H1 (cell line): ENCODE measurements around the gene YIPF2. TPM values are rescaled to one million over a fixed set of nuclear protein-coding genes. Genes with fewer than 3 reads are reported as not detected.

ENCODE experiments used
- CTCF ChIA-PET: fragments of 300-600 bp; sonication (Branson Sonifier 250); formaldehyde crosslinking; loops from one replicate; lab custom pipeline; 2021; ENCODE audit not compliant: partially characterized antibody; lab: Charles Lee
- POLR2A ChIA-PET: fragments of 300-600 bp; sonication (Branson Sonifier 250); formaldehyde crosslinking; loops from one replicate; lab custom pipeline; 2021; ENCODE audit warnings: inconsistent platforms; ENCODE audit not compliant: partially characterized antibody; lab: Charles Lee
- DNase-seq, 2 experiments: peaks; one replicate each; pipeline versions ENCODE4 v3.0.0 to v3.0.0-alpha.2; 2010 to 2022; ENCODE audit warnings: low spot score in 2 of 2, low read depth in 1 of 2, mixed read lengths in 1 of 2
- FAIRE-seq: peaks from 2 replicates; lab custom pipeline; 2011; peaks lifted over from hg19 to GRCh38; lab: Jason Lieb, UNC
- H2AFZ ChIP-seq: 2 replicates; pipeline ENCODE4 v1.8.1; 2012; ENCODE audit warnings: low read length, inconsistent platforms
- H2AK5ac ChIP-seq: 2 replicates; pipeline ENCODE4 v1.6.1; 2013; ENCODE audit warnings: low read depth, low read length
- H2BK120ac ChIP-seq: replicated peaks from 2 replicates; pipeline ENCODE3; 2013; ENCODE audit warnings: low read depth, low read length, inconsistent platforms
- H2BK12ac ChIP-seq: 2 replicates; pipeline ENCODE4 v1.6.1; 2013; ENCODE audit warnings: low read depth, low read length
- H2BK15ac ChIP-seq: 2 replicates; pipeline ENCODE4 v1.6.1; 2013; ENCODE audit warnings: low read length
- H2BK20ac ChIP-seq: 2 replicates; pipeline ENCODE4 v1.6.1; 2013; ENCODE audit warnings: low read length
- H2BK5ac ChIP-seq: 2 replicates; pipeline ENCODE4 v1.6.1; 2013; ENCODE audit warnings: low read depth, low read length
- H3K14ac ChIP-seq: 2 replicates; pipeline ENCODE4 v1.6.1; 2013; ENCODE audit warnings: inconsistent platforms; ENCODE audit not compliant: insufficient read length
- H3K18ac ChIP-seq: 2 replicates; pipeline ENCODE4 v1.6.1; 2013; ENCODE audit warnings: low read length; ENCODE audit errors: extremely low read depth
- H3K23ac ChIP-seq: 2 replicates; pipeline ENCODE4 v1.6.1; 2013; ENCODE audit warnings: inconsistent platforms; ENCODE audit not compliant: insufficient read length
- H3K23me2 ChIP-seq: 2 replicates; pipeline ENCODE4 v1.6.1; 2013; ENCODE audit warnings: low read depth, low read length
- H3K27ac ChIP-seq: 2 replicates; pipeline ENCODE4 v1.6.1; 2011; ENCODE audit warnings: low read depth, low read length, inconsistent platforms
- H3K27me3 ChIP-seq, 4 experiments: replicated peaks in 1 of 4; 1 replicate in 1 of 4; 2 replicates in 3 of 4; pipeline versions ENCODE4 v1.6.1 to v1.8.1; 2011 to 2013; ENCODE audit warnings: low read length in 3 of 4, mild to moderate bottlenecking in 3 of 4, inconsistent platforms in 2 of 4, mixed read lengths in 2 of 4, moderate library complexity in 1 of 4; ENCODE audit not compliant: control insufficient read depth in 3 of 4, insufficient read depth in 3 of 4; ENCODE audit errors: extremely low read depth in 1 of 4
- H3K36me3 ChIP-seq, 4 experiments: 2 replicates each; pipeline versions ENCODE4 v1.6.1 to v1.8.1; 2011 to 2013; ENCODE audit warnings: mild to moderate bottlenecking in 4 of 4, low read length in 3 of 4, moderate library complexity in 2 of 4, control low read depth in 1 of 4, inconsistent platforms in 1 of 4; ENCODE audit not compliant: insufficient read depth in 4 of 4, control insufficient read depth in 2 of 4
- H3K4ac ChIP-seq: replicated peaks from 2 replicates; pipeline ENCODE3; 2013; ENCODE audit warnings: low read length, low read depth, mixed read lengths, inconsistent platforms; ENCODE audit not compliant: insufficient read length
- H3K4me1 ChIP-seq, 4 experiments: replicated peaks in 1 of 4; 1 replicate in 1 of 4; 2 replicates in 3 of 4; pipeline versions ENCODE4 v1.6.1 to v1.8.1; 2011 to 2013; ENCODE audit warnings: low read length in 3 of 4, inconsistent platforms in 2 of 4, mixed read lengths in 1 of 4; ENCODE audit not compliant: insufficient read depth in 4 of 4, control insufficient read depth in 3 of 4
- H3K4me2 ChIP-seq, 2 experiments: 2 replicates each; pipeline versions ENCODE4 v1.6.1 to v1.8.1; 2011 to 2013; ENCODE audit warnings: low read depth in 2 of 2, low read length in 2 of 2, control low read depth in 1 of 2, inconsistent platforms in 1 of 2, mild to moderate bottlenecking in 1 of 2; ENCODE audit not compliant: insufficient read depth in 1 of 2
- H3K4me3 ChIP-seq, 4 experiments: fragments of 200-600, 300-600 bp in 1 of 4; sonication (generic), shearing (Covaris generic), sonication (Bioruptor Twin) in 1 of 4; 2 replicates each; pipeline versions ENCODE4 v1.5.1 to v1.8.1; 2011 to 2016; ENCODE audit warnings: low read length in 4 of 4, low read depth in 3 of 4, control low read depth in 2 of 4, inconsistent platforms in 2 of 4, mild to moderate bottlenecking in 2 of 4, mixed read lengths in 1 of 4, moderate library complexity in 1 of 4; ENCODE audit not compliant: insufficient read depth in 2 of 4; ENCODE audit errors: extremely low read depth in 1 of 4
- H3K56ac ChIP-seq: replicated peaks from 2 replicates; pipeline ENCODE3; 2013; ENCODE audit warnings: low read depth, mild to moderate bottlenecking, mixed read lengths, low read length, inconsistent platforms; ENCODE audit not compliant: insufficient read length
- H3K79me1 ChIP-seq: 2 replicates; pipeline ENCODE4 v1.6.1; 2013; ENCODE audit warnings: low read depth, low read length, control low read depth
- H3K79me2 ChIP-seq, 2 experiments: 2 replicates each; pipeline versions ENCODE4 v1.6.1 to v1.8.1; 2012 to 2013; ENCODE audit warnings: low read length in 2 of 2, mild to moderate bottlenecking in 2 of 2, inconsistent platforms in 1 of 2; ENCODE audit not compliant: insufficient read depth in 2 of 2, control insufficient read depth in 1 of 2
- H3K9ac ChIP-seq, 4 experiments: replicated peaks in 1 of 4; 1 replicate in 1 of 4; 2 replicates in 3 of 4; pipeline versions ENCODE4 v1.6.1 to v1.8.1; 2011 to 2013; ENCODE audit warnings: low read depth in 3 of 4, low read length in 3 of 4, control low read depth in 2 of 4, mild to moderate bottlenecking in 2 of 4, moderate library complexity in 2 of 4, inconsistent platforms in 1 of 4; ENCODE audit errors: extremely low read depth in 1 of 4
- H3K9me3 ChIP-seq, 2 experiments: 2 replicates each; pipeline versions ENCODE4 v1.6.1 to v1.8.1; 2012 to 2013; ENCODE audit warnings: mild to moderate bottlenecking in 2 of 2, moderate library complexity in 2 of 2, control low read depth in 1 of 2, inconsistent platforms in 1 of 2, low read depth in 1 of 2, low read length in 1 of 2, mixed read lengths in 1 of 2; ENCODE audit not compliant: insufficient read depth in 2 of 2
- H4K20me1 ChIP-seq, 2 experiments: replicated peaks in 1 of 2; 2 replicates each; pipeline versions ENCODE3 to v1.8.1; 2011 to 2013; ENCODE audit warnings: inconsistent platforms in 2 of 2, low read length in 2 of 2, mild to moderate bottlenecking in 1 of 2; ENCODE audit not compliant: insufficient read depth in 2 of 2, control insufficient read depth in 1 of 2
- H4K5ac ChIP-seq: 2 replicates; pipeline ENCODE4 v1.6.1; 2013; ENCODE audit warnings: low read length, low read depth, mixed read lengths, inconsistent platforms; ENCODE audit not compliant: insufficient read length
- H4K8ac ChIP-seq: 2 replicates; pipeline ENCODE4 v1.8.0; 2013; ENCODE audit warnings: mild to moderate bottlenecking, moderate library complexity, low read length, inconsistent platforms; ENCODE audit not compliant: insufficient read depth; ENCODE audit errors: extremely low read depth
- H4K91ac ChIP-seq: replicated peaks from 2 replicates; pipeline ENCODE3; 2013; ENCODE audit warnings: low read length, mixed read lengths, inconsistent platforms; ENCODE audit not compliant: insufficient read length
- ASH2L ChIP-seq: fragments of 200-600, 300-600 bp; sonication (generic); IDR thresholded peaks from one replicate; pipeline ENCODE4 v1.7.1; 2017; ENCODE audit warnings: low read length
- BCL11A ChIP-seq, 2 experiments: IDR thresholded peaks; one replicate each; pipeline ENCODE4 v1.6.1; 2011; ENCODE audit warnings: low read depth in 2 of 2, low read length in 2 of 2, mild to moderate bottlenecking in 2 of 2
- CHD2 ChIP-seq: IDR thresholded peaks from 2 replicates; pipeline ENCODE4 v1.6.1; 2012; ENCODE audit warnings: low read length, improper control_type of control experiment
- CREB1 ChIP-seq: IDR thresholded peaks from 2 replicates; pipeline ENCODE4 v1.6.1; 2012; ENCODE audit warnings: inconsistent platforms
- MAFK ChIP-seq: IDR thresholded peaks from 2 replicates; pipeline ENCODE4 v1.6.1; 2012; ENCODE audit warnings: low read depth, mild to moderate bottlenecking, improper control_type of control experiment, low read length
- SIN3A ChIP-seq, 2 experiments: IDR thresholded peaks in 1 of 2; conservative IDR thresholded peaks in 1 of 2; 2 replicates each; pipeline ENCODE4 v1.6.1; 2011 to 2012; ENCODE audit warnings: low read length in 2 of 2, improper control_type of control experiment in 1 of 2, low read depth in 1 of 2, mild to moderate bottlenecking in 1 of 2
- SP1 ChIP-seq: IDR thresholded peaks from 2 replicates; pipeline ENCODE4 v1.6.1; 2011; ENCODE audit warnings: low read depth, low read length
- TEAD4 ChIP-seq: IDR thresholded peaks from 2 replicates; pipeline ENCODE4 v1.6.1; 2012; ENCODE audit warnings: low read depth, low read length, inconsistent platforms, mixed read lengths
- WGBS, 2 experiments: shearing (Covaris generic) in 1 of 2; methylation state at CpG; one replicate each; pipeline versions ENCODE4 v1.1.6 to v1.1.7; 2013 to 2015; ENCODE audit warnings: low lambda C conversion rate in 2 of 2, mixed read lengths in 2 of 2, inconsistent platforms in 1 of 2, low coverage in 1 of 2, missing lambda C conversion rate in 1 of 2; ENCODE audit not compliant: insufficient replicate concordance in 2 of 2, insufficient coverage in 1 of 2, insufficient read length in 1 of 2; ENCODE audit errors: extremely low coverage in 1 of 2, missing lambda C conversion rate in 1 of 2; 5-methylcytosine and 5-hydroxymethylcytosine counted together
- polyA plus RNA-seq, 7 experiments: library from polyadenylated mRNA; depleted of rRNA in 3 of 7; stranded (reverse) in 5 of 7; unstranded in 2 of 7; fragments of >200 nt in 5 of 7; fragments of 200-250 nt in 2 of 7; gene quantifications; 1 replicate in 5 of 7; 2 replicates in 1 of 7; 4 replicates in 1 of 7; pipeline versions ENCODE4 v1.2.1 to v1.2.3, GENCODE V29; 2011 to 2013; ENCODE audit warnings: missing spikeins in 2 of 7, mixed read lengths in 2 of 7
- total RNA-seq: library from RNA; stranded (reverse); fragmentation: NEBNext Ultra II Directional; extraction: Animal tissue kit (Norgen Biotek cat#: 25700); gene quantifications from 2 replicates; pipeline ENCODE4 v1.2.1, GENCODE V29; 2021

The YIPF2 gene
- total and polyA plus RNA-seq, 2 of the 8 experiments (the other 6 are each of a cell fraction or from before 2014, with no cell fraction given), result 48.3 to 112 TPM

DNA sequence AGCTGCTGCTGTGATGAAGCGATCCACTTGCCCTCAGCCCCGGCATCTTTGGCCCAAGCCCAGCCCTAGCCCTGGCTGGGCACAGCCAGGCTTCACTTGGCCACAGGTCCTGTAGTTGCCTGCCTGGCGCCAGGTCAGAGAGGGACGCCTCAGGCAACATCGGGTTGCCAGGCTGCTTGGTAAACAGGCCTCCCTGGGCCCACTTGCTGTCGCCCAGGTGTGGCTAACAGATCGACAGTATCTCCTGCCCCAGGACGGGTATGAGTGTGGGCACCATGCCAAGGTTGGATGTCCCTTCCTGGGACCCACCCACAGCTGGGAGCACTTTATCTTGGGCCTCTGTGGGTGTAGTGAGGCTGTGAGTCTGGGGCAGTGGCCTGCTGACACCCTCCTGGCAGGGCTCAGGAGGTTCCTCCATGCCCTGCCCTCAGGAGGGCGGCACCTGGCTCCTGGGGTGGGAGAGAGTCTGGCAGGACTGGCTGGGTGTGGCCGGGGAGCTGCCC is 29.2 kb downstream of the YIPF2 start:
- CTCF ChIA-PET, result interaction anchor here (0.6 to 2.3 kb wide), 5 partner anchors 10 to 35 kb away, joined by 3 to 7 read pairs (median 4); no protein-coding TSS in a partner anchor
- TF ChIP-seq CHD2 (no peak), MAFK (no peak), SP1 (no peak), ASH2L (no peak), CREB1 (no peak), TEAD4 (no peak), BCL11A (IDR thresholded peaks at IDR 0.05; ENCODE audit: low read depth in 2 of 2, low read length in 2 of 2) (no peak), SIN3A (conservative IDR thresholded peaks at IDR 0.05 in 1 of 2, IDR thresholded peaks at IDR 0.05 in 1 of 2; ENCODE audit: low read depth in 1 of 2, low read length in 2 of 2) (no peak)
- peaks cover 5 to 10% (median 8%) of the 10 kb centered on the region in 4 experiments for H3K4me1 ChIP-seq
- H3K27ac ChIP-seq, result peak overlapping the region; percentile 45; the same call in 1 of the 2 replicates
- H3K4me2 ChIP-seq, result no peak overlapping the region
- no peak overlapping the region for H2BK12ac ChIP-seq
- no peak overlapping the region for H4K8ac ChIP-seq
- no peak overlapping the region for H2AFZ ChIP-seq
- H3K27me3 ChIP-seq, result no peaks in the 10 kb centered on the region
- POLR2A ChIA-PET, result interaction anchor here (1.3 to 3.3 kb wide), 2 partner anchors 11 to 23 kb away, joined by 3 to 13 read pairs; no protein-coding TSS in a partner anchor
- H3K9ac ChIP-seq, result no peak overlapping the region
- H3K23me2 ChIP-seq, result no peaks in the 10 kb centered on the region
- DNase-seq (no peak), FAIRE-seq (no peak)
- H3K4ac ChIP-seq, result no peak overlapping the region
- no peak overlapping the region for H3K56ac ChIP-seq
- H3K36me3 ChIP-seq, result no peaks in the 10 kb centered on the region; a peak in 1 of 8 replicates
- no peak overlapping the region for H3K23ac ChIP-seq
- no peak overlapping the region for H2BK15ac ChIP-seq
- H4K20me1 ChIP-seq, result peaks cover 10 to 19% of the 10 kb centered on the region in 2 experiments
- H3K18ac ChIP-seq, result no peak overlapping the region
- peaks cover 24% of the 10 kb centered on the region for H3K79me1 ChIP-seq
- H2AK5ac ChIP-seq, result no peak overlapping the region
- no peak overlapping the region for H2BK120ac ChIP-seq
- H4K5ac ChIP-seq, result no peak overlapping the region
- H3K4me3 ChIP-seq, result no peak overlapping the region
- H2BK20ac ChIP-seq, result no peak overlapping the region
- H3K9me3 ChIP-seq, result no peaks in the 10 kb centered on the region
- peaks cover 0 to 81% of the 10 kb centered on the region in 2 experiments; a peak in 2 of 4 replicates for H3K79me2 ChIP-seq
- 88% methylated on average over 10 of the region's 10 CpGs; no CpG with 5 or more reads in 1 of the 2 experiments for WGBS, 2 experiments
- H4K91ac ChIP-seq, result no peak overlapping the region
- no peak overlapping the region for H3K14ac ChIP-seq
- peak overlapping the region; percentile 44; the same call in 1 of the 2 replicates for H2BK5ac ChIP-seq
